Brain microvascular endothelial cell (primary cell): ENCODE results near the gene JAG2.

ENCODE experiments used
- DNase-seq: peaks from one replicate; pipeline ENCODE4 v3.0.0-alpha.2; 2020
- H3K27ac ChIP-seq: fragments of 250-450 bp; sonication (Bioruptor Pico); 2 replicates; pipeline ENCODE4 v1.5.1; 2020; ENCODE audit warnings: mild to moderate bottlenecking, moderate library complexity
- H3K27me3 ChIP-seq: fragments of 250-450 bp; sonication (Bioruptor Pico); replicated peaks from 2 replicates; pipeline ENCODE4 v1.5.1; 2020; ENCODE audit warnings: mild to moderate bottlenecking
- H3K36me3 ChIP-seq: fragments of 250-450 bp; sonication (Bioruptor Pico); replicated peaks from 2 replicates; pipeline ENCODE4 v1.5.1; 2020; ENCODE audit warnings: mild to moderate bottlenecking
- H3K4me3 ChIP-seq: 2 replicates; pipeline ENCODE4 v1.5.1; 2011; ENCODE audit warnings: low read depth, mild to moderate bottlenecking, control low read depth, low read length, moderate library complexity
- in situ Hi-C: cut with HindIII; loops from 2 replicates; pipeline ENCODE4 v1.10.0; 2017; ENCODE audit warnings: low sequenced_read_pairs, low pct_ligation_motif_present
- TF ChIP-seq, protein P1 (sequence below): IDR thresholded peaks from 2 replicates; pipeline ENCODE4 v1.5.1; 2011; ENCODE audit warnings: low read depth, mild to moderate bottlenecking, moderate library complexity, low read length, control low read depth, inconsistent platforms; ENCODE audit errors: missing control alignments

Gene JAG2

DNA sequence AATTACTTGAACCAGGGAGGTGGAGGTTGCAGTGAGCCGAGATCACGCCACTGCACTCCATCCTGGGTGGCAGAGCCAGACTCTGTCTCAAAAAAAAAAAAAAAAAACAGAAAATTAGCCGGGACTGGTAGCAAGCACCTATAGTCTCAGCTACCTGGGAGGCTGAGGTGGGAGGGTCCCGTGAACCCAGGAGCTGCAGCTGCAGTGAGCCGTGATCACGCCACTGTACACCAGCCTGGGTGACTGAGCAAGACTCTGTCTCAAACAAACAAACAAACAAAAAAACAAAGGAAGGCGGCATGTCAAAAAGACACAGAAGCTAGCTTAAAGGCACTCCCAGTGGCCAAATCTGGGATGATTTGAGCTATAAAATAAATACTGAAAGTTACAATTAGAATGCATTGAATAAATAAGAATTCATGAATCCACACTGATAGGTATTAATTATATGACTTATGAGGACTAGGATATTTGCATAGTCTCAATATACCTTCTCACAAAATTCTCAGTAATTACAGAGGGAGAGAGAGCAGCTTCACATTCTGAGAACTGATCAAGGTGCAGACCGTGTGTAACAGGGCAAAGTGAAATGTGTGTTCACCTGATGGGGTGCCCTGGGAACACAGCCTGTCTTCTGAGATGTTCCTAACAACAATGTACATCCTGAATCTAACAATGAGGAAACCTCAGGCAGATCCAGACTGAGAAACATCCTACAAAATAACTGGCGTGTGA is 60.6 kb downstream of the JAG2 start:
- TF ChIP-seq, protein P1, sequence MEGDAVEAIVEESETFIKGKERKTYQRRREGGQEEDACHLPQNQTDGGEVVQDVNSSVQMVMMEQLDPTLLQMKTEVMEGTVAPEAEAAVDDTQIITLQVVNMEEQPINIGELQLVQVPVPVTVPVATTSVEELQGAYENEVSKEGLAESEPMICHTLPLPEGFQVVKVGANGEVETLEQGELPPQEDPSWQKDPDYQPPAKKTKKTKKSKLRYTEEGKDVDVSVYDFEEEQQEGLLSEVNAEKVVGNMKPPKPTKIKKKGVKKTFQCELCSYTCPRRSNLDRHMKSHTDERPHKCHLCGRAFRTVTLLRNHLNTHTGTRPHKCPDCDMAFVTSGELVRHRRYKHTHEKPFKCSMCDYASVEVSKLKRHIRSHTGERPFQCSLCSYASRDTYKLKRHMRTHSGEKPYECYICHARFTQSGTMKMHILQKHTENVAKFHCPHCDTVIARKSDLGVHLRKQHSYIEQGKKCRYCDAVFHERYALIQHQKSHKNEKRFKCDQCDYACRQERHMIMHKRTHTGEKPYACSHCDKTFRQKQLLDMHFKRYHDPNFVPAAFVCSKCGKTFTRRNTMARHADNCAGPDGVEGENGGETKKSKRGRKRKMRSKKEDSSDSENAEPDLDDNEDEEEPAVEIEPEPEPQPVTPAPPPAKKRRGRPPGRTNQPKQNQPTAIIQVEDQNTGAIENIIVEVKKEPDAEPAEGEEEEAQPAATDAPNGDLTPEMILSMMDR = no peak
- Histone ChIP-seq H3K27me3 (peaks cover 10% of the 10 kb centered on the region), H3K4me3 (no peak overlapping the region), H3K36me3 (no peaks in the 10 kb centered on the region), H3K27ac (no peak overlapping the region)
- in situ Hi-C loops = no loop called here
- no peak for DNase-seq

DNA sequence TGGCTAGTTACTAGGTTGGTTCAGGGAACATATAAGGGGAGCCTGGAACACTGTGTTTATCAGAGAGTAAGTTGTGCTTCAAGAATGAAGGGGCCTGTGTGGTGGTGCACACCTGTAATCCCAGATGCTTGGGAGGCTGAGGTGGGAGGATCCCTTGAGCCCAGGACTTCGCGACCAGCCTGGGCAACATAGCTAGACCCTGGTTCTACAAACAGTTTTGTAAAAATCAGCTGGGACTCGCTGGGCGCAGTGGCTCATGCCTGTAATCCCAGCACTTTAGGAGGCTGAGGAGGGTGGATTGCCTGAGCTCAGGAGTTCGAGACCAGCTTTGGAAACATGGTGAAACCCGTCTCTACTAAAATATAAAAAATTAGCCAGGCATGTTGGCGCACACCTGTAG is 61.2 kb downstream of the JAG2 start:
- in situ Hi-C loops = no loop called here
- H3K36me3 ChIP-seq = no peaks in the 10 kb centered on the region
- H3K27ac ChIP-seq = no peak overlapping the region
- TF ChIP-seq, protein P1 = no peak
- H3K4me3 ChIP-seq = no peak overlapping the region
- no peak for DNase-seq
- peaks cover 10% of the 10 kb centered on the region for H3K27me3 ChIP-seq

DNA sequence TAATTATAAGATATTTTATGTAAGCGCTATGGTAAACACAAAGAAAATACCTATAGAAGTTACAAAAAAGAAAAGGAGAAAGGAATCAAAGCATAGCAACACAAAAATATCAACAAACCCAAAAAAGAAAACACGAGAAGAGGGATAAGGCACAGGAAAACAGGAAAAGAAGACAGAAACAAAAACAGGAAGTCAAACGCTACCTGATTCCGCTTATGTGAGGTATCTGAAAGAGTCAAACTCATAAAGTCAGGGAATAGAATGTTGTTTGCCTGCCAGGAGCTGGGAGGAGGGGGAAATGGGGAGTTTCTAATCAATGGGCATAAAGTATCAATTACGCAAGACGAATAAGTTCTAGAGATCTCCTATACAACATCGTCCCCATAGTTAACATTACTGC is 63.4 kb downstream of the JAG2 start:
- no peak overlapping the region for H3K4me3 ChIP-seq
- in situ Hi-C loops = no loop called here
- no peaks in the 10 kb centered on the region for H3K36me3 ChIP-seq
- DNase-seq = no peak
- TF ChIP-seq, protein P1 = no peak
- H3K27ac ChIP-seq = no peak overlapping the region
- H3K27me3 ChIP-seq = peaks cover 13% of the 10 kb centered on the region

DNA sequence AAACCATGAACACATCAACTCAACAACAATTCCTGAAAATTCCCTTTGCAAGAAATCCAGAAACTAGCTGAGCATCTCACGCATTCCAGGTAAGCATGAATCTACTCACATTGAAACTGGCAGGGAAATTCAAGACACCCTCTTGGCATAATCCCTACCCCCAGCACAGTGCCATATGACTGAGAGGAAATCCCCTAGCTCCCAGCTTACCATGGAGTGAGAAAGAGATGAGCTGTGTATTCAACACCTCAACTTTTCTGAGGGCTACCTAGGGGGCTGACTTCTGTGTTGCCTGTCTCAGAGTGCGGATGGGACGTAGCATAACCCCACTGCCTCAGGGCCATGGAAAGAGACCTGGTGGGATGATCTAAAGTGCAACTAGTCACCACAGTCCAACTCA is 65.7 kb downstream of the JAG2 start:
- TF ChIP-seq, protein P1 = no peak
- in situ Hi-C loops = no loop called here
- no peak for DNase-seq

DNA sequence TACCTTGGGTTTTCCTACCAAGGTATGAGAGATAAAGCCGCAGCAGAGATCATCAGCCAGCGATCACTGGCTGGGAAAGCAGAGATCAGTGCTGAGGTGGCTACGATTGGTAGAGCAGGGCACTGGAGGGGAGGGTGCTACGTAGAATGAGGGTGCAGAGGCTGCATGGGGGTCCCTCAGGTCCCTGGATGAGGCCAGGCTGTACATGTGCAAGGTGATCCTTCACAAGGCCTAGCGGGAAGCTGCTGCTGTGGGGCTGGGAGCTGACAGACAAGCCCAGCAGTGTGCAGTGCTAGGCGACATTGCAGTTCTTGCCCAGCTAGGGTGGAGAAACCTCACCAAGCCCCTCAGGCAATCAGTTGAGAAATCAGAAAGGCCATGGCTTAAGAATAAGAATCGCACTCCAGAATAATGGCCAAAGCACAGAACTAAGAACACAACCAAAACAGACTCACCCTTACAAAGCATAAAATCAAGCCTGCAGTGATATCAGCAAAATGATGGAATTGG is 66.2 kb downstream of the JAG2 start:
- TF ChIP-seq, protein P1 = no peak
- no peak overlapping the region for H3K27ac ChIP-seq
- H3K36me3 ChIP-seq = no peaks in the 10 kb centered on the region
- H3K27me3 ChIP-seq = peaks cover 12% of the 10 kb centered on the region
- DNase-seq = no peak
- no peak overlapping the region for H3K4me3 ChIP-seq
- in situ Hi-C loops = no loop called here

More for the DNA sequence above, 65.7 kb downstream of the JAG2 start:
- no peaks in the 10 kb centered on the region for H3K36me3 ChIP-seq
- peaks cover 13% of the 10 kb centered on the region for H3K27me3 ChIP-seq
- H3K4me3 ChIP-seq = no peak overlapping the region
- H3K27ac ChIP-seq = no peak overlapping the region

DNA sequence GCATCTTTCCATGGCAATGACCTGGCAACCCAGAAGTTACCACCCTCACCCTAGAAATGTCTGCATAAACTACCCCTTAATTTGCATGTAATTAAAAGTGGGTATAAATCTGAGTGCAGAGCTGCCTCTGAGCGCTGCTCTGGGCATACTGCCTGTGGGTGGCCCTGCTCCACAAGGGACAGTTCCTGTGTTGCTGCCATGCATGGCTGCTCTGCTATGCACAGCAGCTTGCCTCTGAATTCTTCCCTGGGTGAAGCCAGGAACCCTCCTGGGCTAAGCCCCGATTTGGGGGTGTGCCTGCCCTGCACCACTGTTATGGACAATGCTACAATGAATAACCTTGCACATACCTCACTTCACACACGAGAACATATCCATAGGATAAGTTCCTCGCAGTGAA is 67.7 kb downstream of the JAG2 start:
- no peak for DNase-seq
- Histone ChIP-seq H3K27ac (no peak overlapping the region), H3K4me3 (no peak overlapping the region), H3K36me3 (no peaks in the 10 kb centered on the region), H3K27me3 (peaks cover 8% of the 10 kb centered on the region)
- in situ Hi-C loops = no loop called here
- TF ChIP-seq, protein P1 = no peak
